ENCODE data around the gene GARIN5A.

DNA sequence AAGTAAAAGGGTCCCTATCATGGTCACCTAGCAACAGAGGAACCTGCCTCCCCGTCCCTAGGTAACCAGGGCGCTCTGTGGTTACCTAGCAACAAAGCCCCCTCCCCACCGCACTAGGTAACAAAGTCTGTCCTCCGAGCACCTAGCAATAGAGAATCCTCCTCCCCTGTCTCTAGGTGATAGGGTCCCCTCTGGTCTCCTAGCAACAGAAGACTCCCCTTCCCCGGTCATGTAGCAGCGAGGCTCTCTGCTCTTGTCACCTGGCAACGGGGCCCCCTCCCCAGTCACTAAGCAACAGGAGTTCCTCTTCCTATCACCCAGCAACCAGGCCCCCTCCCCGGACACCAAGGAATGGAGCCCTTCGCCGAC is 34.0 kb upstream of the GARIN5A start:
- no peak for TF ChIP-seq POLR2A (IDR thresholded peaks at IDR 0.05; ENCODE audit: low read depth, low read length)
- TF ChIP-seq POLR2AphosphoS5 (IDR thresholded peaks at IDR 0.05; ENCODE audit: low read depth, low read length) = no peak
- no peak for TF ChIP-seq TAF1 (IDR thresholded peaks at IDR 0.05; ENCODE audit: borderline replicate concordance, low read depth, low read length)
